Measurements from ENCODE around the gene CES2.
A peak's percentile ranks its signal among the peaks of the same experiment; 100 is the strongest.
"Not testable (repeated sequence)": the region's sequence is repeated elsewhere in the genome, so short reads cannot be mapped to it uniquely, and the experiment has no call there.

CES2 gene

DNA sequence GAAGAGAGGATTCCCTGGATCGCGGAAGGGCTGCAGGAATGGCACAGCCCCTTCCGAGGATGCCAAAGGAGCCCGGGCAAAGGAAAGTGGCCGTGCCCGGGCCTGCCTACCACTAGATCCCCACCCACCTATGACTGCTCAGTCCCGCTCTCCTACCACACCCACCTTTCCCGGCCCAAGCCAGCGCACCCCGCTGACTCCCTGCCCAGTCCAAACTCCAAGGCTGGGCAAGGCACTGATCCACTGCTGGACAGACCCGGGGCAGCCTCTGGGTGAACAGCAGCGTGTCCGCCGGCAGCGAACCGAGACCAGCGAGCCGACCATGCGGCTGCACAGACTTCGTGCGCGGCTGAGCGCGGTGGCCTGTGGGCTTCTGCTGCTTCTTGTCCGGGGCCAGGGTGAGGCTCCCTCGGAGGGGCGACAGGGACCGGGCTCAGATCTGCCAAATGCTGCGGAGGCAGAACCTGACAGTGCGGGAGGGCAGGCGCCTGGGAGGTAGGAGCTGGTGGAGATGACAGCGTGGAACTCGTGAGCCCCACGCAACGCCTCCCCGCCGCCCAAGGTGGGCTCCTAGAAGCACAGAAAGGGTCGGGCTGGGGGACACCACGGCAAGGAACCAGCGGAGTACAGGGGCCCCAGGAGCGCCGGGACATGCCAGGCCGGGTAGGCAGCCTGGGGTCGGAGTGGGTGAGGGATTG, at the start of gene CES2:
CES2 (plus strand) TSS at position 203 of the 698 bp plus-strand sequence; CDS start at position 323, 120 bp downstream.
- DNase-seq: no peak

- no peak for DNase-seq
Measured at GRCh38 chr16:66886321-66886720, 49.0 kb upstream of the CES2 start.

DNA sequence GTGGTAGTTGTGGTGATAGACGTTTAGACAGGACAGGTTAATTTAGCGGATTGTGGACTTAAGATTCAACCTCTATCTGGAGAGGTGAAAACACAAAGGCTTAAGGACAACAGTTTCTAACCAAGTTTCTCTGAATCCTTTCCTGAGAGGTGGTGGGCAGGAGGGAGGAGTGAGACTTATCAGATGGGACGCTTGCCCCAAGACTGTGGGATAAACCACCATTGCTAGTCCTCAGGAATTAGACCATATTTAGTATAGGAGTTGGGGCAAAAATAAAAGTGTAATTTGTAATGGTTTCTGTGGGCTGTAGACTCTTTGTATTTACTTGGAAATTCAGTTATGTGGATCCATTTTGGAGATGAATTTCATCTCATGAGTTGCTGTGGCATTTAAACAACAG, 48.4 kb upstream of the CES2 start:
- DNase-seq: no peak

- DNase-seq: no peak
Measured at GRCh38 chr16:66888647-66889615, 46.4 kb upstream of the CES2 start.

DNA sequence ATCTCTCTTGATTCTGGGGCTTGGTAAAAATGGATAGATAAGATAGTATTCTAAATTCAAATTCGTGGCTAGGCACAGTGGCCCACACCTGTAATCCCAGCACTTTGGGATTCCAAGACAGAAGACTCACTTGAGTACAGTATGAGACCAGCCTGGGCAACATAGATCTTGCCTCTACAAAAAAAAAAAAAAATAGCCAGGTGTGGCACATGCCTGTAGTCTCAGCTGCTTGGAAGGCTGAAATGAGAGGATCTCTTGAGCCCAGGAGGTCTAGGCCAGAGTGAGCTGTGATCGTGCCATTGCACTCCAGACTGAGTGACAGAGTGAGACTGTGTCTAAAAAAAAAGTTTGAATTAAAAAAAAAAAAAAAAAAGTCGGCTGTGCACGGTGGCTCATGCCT, 45.7 kb upstream of the CES2 start:
- DNase-seq: no peak

GRCh38 chr16:66890799-66891198, 44.5 kb upstream of the CES2 start:
- no peak for DNase-seq

- DNase-seq: no peak
Measured at GRCh38 chr16:66891360-66891759, 44.0 kb upstream of the CES2 start.

DNA sequence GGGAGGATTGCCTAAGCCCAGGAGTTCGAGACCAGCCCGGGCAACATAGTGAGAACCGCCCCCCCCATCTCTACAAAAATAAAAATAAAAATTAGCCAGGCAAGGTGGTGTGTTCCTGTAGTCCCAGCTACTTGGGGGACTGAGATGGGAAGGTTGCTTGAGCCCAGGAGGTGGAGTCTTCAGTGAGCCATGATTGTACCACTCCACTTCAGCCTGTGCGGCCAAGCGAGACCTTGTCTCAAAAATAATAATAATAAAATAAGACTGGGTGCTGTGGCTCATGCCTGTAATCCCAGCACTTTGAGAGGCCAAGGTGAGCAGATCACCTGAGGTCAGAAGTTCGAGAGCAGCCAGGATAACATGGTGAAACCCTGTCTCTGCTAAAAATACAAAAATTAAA, 43.5 kb upstream of the CES2 start:
- DNase-seq: no peak

GRCh38 chr16:66894055-66894454, 41.3 kb upstream of the CES2 start:
- DNase-seq: no peak

DNA sequence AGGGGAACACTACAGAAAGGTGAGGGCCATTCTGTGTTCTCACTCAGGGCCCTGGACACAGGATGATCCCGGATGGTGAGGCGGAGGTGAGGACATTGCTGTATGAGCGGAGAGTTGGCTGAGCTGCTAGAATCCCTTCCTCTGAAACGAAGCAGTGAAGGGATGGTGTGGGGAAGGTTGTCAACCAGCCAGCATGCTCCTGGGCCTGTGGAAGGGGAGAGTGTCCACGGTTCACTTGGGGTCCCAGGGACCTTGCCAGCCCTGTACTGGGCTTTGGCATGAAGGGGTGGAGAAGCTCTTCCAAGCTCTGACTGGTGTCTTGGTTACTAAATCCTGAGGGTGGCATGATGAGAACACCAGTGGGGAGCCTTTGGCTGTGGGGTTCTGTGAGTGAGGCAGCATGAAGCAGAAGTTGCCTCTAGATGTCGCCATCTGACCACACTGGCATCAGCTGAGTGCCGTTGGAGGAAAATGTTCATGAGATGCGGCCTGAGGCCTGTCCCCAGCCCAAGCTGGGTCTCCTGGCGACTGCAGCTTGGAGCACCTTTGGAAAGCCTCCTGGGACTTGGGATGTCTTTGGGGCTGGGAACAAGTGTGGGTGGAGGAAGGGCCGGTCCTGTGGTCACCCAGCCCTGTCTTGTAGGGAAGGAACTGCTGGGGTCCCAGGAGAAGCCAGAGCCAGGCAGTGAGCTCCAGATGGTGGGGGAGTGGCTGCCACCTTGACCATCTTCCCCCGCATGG, 40.2 kb upstream of the CES2 start:
- peak; percentile 39 to 41 for DNase-seq

GRCh38 chr16:66895689-66895979, 39.7 kb upstream of the CES2 start:
- DNase-seq: no peak

- no peak for DNase-seq
Measured at GRCh38 chr16:66895999-66896398, 39.3 kb upstream of the CES2 start.

DNA sequence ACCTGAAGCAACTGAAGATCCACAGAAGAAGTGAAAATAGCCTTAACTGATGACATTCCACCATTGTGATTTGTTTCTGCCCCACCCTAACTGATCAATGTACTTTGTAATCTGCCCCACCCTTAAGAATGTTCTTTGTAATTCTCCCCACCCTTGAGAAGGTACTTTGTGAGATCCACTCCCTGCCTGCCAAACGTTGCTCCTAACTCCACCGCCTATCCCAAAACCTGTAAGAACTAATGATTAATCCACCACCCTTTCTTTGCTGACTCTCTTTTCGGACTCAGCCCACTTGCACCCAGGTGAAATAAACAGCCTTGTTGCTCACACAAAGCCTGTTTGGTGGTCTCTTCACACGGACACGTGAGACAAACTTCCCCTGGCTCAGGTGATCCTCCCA, 38.6 kb upstream of the CES2 start:
- not testable (repeated sequence) for DNase-seq

- no peak for DNase-seq
Measured at GRCh38 chr16:66898207-66898606, 37.1 kb upstream of the CES2 start.

- DNase-seq: no peak
Measured at GRCh38 chr16:66898933-66899309, 36.4 kb upstream of the CES2 start.

DNA sequence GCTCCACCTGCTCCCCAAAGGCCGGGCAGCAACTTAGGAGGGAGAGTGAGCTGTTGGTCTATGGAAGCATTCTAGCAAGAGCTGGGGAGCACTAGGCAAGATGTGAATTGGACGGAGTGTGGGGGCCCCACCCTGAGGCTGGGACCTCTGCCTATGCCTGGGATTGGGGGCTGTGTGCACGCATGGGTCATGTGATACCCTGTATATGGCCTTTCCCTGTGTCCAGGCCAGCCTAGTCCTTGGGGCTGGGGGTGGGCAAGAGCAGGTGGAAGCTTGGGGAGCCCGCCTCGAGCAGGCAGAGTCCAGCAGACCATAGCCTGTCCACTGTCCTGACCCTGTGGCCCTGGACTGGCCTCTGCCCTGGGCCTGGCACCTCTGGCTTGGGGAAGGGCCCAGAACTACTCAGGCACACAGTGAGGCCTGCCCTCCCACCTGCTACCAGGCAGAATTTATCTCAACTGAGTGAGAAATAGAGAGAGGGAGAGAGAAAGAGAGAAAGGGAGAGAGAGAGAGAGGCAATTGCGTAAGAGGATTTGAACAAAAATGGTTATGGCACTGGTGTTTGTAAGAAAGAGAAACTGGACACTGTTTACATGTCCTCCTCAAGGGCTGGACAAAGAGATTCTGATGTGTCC, 35.9 kb upstream of the CES2 start:
- DNase-seq: no peak

- DNase-seq: no peak
Measured at GRCh38 chr16:66899945-66900710, 35.2 kb upstream of the CES2 start.

DNA sequence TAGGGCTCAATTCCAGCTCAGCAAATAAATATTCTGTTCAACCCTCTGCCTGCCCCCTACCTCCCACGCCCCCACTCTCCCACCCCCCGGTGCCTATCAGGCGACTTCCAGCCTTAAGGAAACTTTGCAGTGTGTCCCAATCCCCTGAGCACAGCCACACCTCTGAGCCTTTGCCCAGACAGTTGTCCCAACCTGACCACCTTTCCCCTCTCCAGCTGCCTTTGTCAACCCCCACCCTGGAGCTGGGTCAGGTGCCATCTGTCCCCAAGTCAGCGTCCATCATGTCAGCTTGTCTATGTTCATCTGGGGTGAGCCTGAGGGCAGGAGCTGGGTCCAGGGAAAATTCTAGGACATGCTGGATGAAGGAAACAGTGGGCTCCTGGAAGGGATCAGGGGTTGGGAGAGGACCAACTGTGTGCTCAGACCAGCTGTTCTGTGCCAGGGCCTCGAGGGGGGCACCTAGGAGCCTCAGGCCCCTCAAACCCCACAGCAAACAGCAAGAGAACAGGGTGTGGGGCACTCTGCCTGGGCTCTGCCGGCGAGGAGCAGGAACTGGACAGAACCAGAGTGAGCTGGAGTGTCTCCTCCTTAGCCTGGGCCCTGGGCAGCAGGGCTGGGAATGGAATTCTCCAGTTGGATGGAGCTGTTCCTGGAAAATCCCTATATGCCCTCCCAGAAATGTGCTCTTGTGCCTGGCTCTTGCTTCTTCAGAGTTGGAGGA, 34.4 kb upstream of the CES2 start:
- no peak for DNase-seq

GRCh38 chr16:66901626-66902025, 33.7 kb upstream of the CES2 start:
- DNase-seq: no peak

GRCh38 chr16:66902648-66903543, 32.4 kb upstream of the CES2 start:
- no peak for DNase-seq

All from bone marrow (tissue), 2 donors.